WTC11 (cell line): ENCODE data around the gene DEPDC5. TPM values are rescaled to one million over a fixed set of nuclear protein-coding genes. Genes with fewer than 3 reads are reported as not detected.

Experiments
- ATAC-seq: fragments of 200-7000 bp; cut with Tn5 transposase; 2 replicates; pipeline ENCODE4 v1.10.0; 2021; ENCODE audit warnings: mild to moderate bottlenecking, moderate library complexity
- CTCF ChIA-PET: fragments of 300-600 bp; sonication (Branson Sonifier 250); formaldehyde crosslinking; loops from one replicate; lab custom pipeline; 2021; ENCODE audit warnings: antibody characterized with exemption; lab: Charles Lee
- POLR2A ChIA-PET: fragments of 350-600 bp; sonication (Branson Sonifier 250); formaldehyde crosslinking; loops from one replicate; lab custom pipeline; 2021; ENCODE audit warnings: antibody characterized with exemption; lab: Charles Lee
- DNase-seq: peaks from one replicate; pipeline ENCODE4 v3.0.0; 2021; ENCODE audit warnings: low spot score
- H3K27ac Mint-ChIP-seq: 2 replicates; pipeline ENCODE4 v1.8.0; 2021; ENCODE audit warnings: mixed read lengths
- H3K27me3 Mint-ChIP-seq: 2 replicates; pipeline ENCODE4 v1.8.0; 2021; ENCODE audit warnings: low read depth, mild to moderate bottlenecking, moderate library complexity, mixed read lengths
- H3K36me3 Mint-ChIP-seq: 2 replicates; pipeline ENCODE4 v1.8.0; 2021; ENCODE audit warnings: mixed read lengths
- H3K4me1 Mint-ChIP-seq: 2 replicates; pipeline ENCODE4 v1.8.0; 2022; ENCODE audit warnings: mixed read lengths
- H3K4me3 Mint-ChIP-seq: 2 replicates; pipeline ENCODE4 v1.8.0; 2021; ENCODE audit warnings: mild to moderate bottlenecking, moderate library complexity, mixed read lengths
- H3K9me3 Mint-ChIP-seq: 2 replicates; pipeline ENCODE4 v1.8.0; 2021; ENCODE audit warnings: mixed read lengths
- CDX4 ChIP-seq: fragments of 250-450 bp; sonication (Bioruptor Pico); IDR thresholded peaks from 2 replicates; pipeline ENCODE4 v1.9.0; 2021; ENCODE audit warnings: moderate library complexity, mild to moderate bottlenecking, inconsistent platforms, borderline replicate concordance
- CTCF ChIP-seq: fragments of 200-600 bp; IDR thresholded peaks from 2 replicates; pipeline ENCODE4 v1.8.0; 2022; ENCODE audit warnings: antibody characterized with exemption
- E2F1 ChIP-seq: sonication (generic); formaldehyde crosslinking; IDR thresholded peaks from 2 replicates; pipeline ENCODE4 v1.8.0; 2022; ENCODE audit warnings: mild to moderate bottlenecking, missing genetic modification reagents
- GRHL2 ChIP-seq: fragments of 250-450 bp; sonication (Bioruptor Pico); IDR thresholded peaks from 2 replicates; pipeline ENCODE4 v1.8.0; 2022; ENCODE audit warnings: mild to moderate bottlenecking, moderate library complexity; ENCODE audit not compliant: insufficient replicate concordance, severe bottlenecking
- HMGA2 ChIP-seq: fragments of 250-450 bp; sonication (Bioruptor Pico); IDR thresholded peaks from 2 replicates; pipeline ENCODE4 v1.4.0; 2021; ENCODE audit warnings: mild to moderate bottlenecking, moderate library complexity
- MYBL2 ChIP-seq: sonication (generic); formaldehyde crosslinking; IDR thresholded peaks from 2 replicates; pipeline ENCODE4 v1.8.1; 2023; ENCODE audit warnings: mild to moderate bottlenecking, moderate library complexity, missing genetic modification reagents
- NR1H2 ChIP-seq: sonication (generic); formaldehyde crosslinking; IDR thresholded peaks from 2 replicates; pipeline ENCODE4 v1.9.0; 2021; ENCODE audit warnings: mild to moderate bottlenecking, moderate library complexity, missing genetic modification reagents
- NR3C1 ChIP-seq: sonication (generic); formaldehyde crosslinking; conservative IDR thresholded peaks from 2 replicates; pipeline ENCODE4 v1.8.1; 2023; ENCODE audit warnings: low read depth, mild to moderate bottlenecking, missing genetic modification reagents
- PREB ChIP-seq: sonication (generic); formaldehyde crosslinking; IDR thresholded peaks from 2 replicates; pipeline ENCODE4 v1.8.1; 2022; ENCODE audit warnings: mild to moderate bottlenecking, missing genetic modification reagents, moderate library complexity, borderline replicate concordance
- SMAD4 ChIP-seq: sonication (generic); formaldehyde crosslinking; IDR thresholded peaks from 2 replicates; pipeline ENCODE4 v1.8.0; 2022; ENCODE audit warnings: mild to moderate bottlenecking, missing genetic modification reagents
- USF1 ChIP-seq: sonication (generic); formaldehyde crosslinking; IDR thresholded peaks from 2 replicates; pipeline ENCODE4 v1.8.0; 2022; ENCODE audit warnings: mild to moderate bottlenecking, missing genetic modification reagents
- USF2 ChIP-seq: sonication (generic); formaldehyde crosslinking; IDR thresholded peaks from 2 replicates; pipeline ENCODE4 v1.8.1; 2023; ENCODE audit warnings: mild to moderate bottlenecking, missing genetic modification reagents, moderate library complexity
- ZBTB21 ChIP-seq: sonication (generic); formaldehyde crosslinking; IDR thresholded peaks from 2 replicates; pipeline ENCODE4 v1.8.1; 2023; ENCODE audit warnings: mild to moderate bottlenecking, missing genetic modification reagents, borderline replicate concordance
- ZNF121 ChIP-seq: sonication (generic); formaldehyde crosslinking; IDR thresholded peaks from 2 replicates; pipeline ENCODE4 v1.8.0; 2023; ENCODE audit warnings: missing genetic modification reagents
- ZNF232 ChIP-seq: sonication (generic); formaldehyde crosslinking; IDR thresholded peaks from 2 replicates; pipeline ENCODE4 v1.8.0; 2022; ENCODE audit warnings: mild to moderate bottlenecking, missing genetic modification reagents
- ZNF671 ChIP-seq: fragments of 250-450 bp; sonication (Bioruptor Pico); IDR thresholded peaks from 2 replicates; pipeline ENCODE4 v1.8.0; 2021; ENCODE audit warnings: mild to moderate bottlenecking
- total RNA-seq: library from RNA; stranded (reverse); gene quantifications from 3 replicates; pipeline ENCODE4 v1.2.3, GENCODE V29; 2021
- TF ChIP-seq, protein P1 (sequence below): sonication (generic); formaldehyde crosslinking; IDR thresholded peaks from 2 replicates; pipeline ENCODE4 v1.8.0; 2022; ENCODE audit warnings: mild to moderate bottlenecking, missing genetic modification reagents
- TF ChIP-seq, protein P2 (sequence below): sonication (generic); formaldehyde crosslinking; IDR thresholded peaks from 2 replicates; pipeline ENCODE4 v1.8.1; 2022; ENCODE audit warnings: low read depth, mild to moderate bottlenecking, moderate library complexity, missing genetic modification reagents, borderline replicate concordance

DEPDC5 gene
- total RNA-seq, 1 experiment from 2014 or later = 40.5 TPM

GRCh38 chr22:31935961-31936635 lies 182.3 kb downstream of the DEPDC5 start:
- TF ChIP-seq GRHL2 (CRISPR knock-in tag) = no peak
- no peak for TF ChIP-seq E2F1
- no peak for TF ChIP-seq USF2
- no peak for TF ChIP-seq CTCF
- TF ChIP-seq CDX4 (CRISPR knock-in tag) = no peak
- TF ChIP-seq SMAD4 (CRISPR knock-in tag) = no peak
- TF ChIP-seq ZNF121 (CRISPR knock-in tag) = no peak
- no peak for TF ChIP-seq NR1H2 (CRISPR knock-in tag)
- no peak for TF ChIP-seq ZBTB21
- TF ChIP-seq, protein P1, sequence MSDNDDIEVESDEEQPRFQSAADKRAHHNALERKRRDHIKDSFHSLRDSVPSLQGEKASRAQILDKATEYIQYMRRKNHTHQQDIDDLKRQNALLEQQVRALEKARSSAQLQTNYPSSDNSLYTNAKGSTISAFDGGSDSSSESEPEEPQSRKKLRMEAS (CRISPR knock-in tag) = no peak
- TF ChIP-seq PREB (CRISPR knock-in tag) = no peak
- no peak for TF ChIP-seq USF1 (CRISPR knock-in tag)
- TF ChIP-seq ZNF671 (CRISPR knock-in tag) = no peak
- no peak for TF ChIP-seq ZNF232 (CRISPR knock-in tag)
- no peak for TF ChIP-seq NR3C1
- TF ChIP-seq, protein P2, sequence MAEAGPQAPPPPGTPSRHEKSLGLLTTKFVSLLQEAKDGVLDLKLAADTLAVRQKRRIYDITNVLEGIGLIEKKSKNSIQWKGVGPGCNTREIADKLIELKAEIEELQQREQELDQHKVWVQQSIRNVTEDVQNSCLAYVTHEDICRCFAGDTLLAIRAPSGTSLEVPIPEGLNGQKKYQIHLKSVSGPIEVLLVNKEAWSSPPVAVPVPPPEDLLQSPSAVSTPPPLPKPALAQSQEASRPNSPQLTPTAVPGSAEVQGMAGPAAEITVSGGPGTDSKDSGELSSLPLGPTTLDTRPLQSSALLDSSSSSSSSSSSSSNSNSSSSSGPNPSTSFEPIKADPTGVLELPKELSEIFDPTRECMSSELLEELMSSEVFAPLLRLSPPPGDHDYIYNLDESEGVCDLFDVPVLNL = no peak
- TF ChIP-seq MYBL2 (CRISPR knock-in tag) = no peak
- TF ChIP-seq HMGA2 (CRISPR knock-in tag) = no peak
- H3K36me3 Mint-ChIP-seq = no peaks in the 10 kb centered on the region
- no peak for ATAC-seq
- POLR2A ChIA-PET = interaction anchor here (0.7 kb wide), 1 partner anchor 14 kb away, joined by 3 read pairs; no protein-coding TSS in a partner anchor
- CTCF ChIA-PET = interaction anchor here (0.8 to 1.7 kb wide), 2 partner anchors 28 to 34 kb away, joined by 3 to 9 read pairs; no protein-coding TSS in a partner anchor
- H3K4me1 Mint-ChIP-seq = peaks cover 12% of the 10 kb centered on the region
- H3K4me3 Mint-ChIP-seq = no peak overlapping the region
- H3K9me3 Mint-ChIP-seq = no peaks in the 10 kb centered on the region
- no peak for DNase-seq
- H3K27me3 Mint-ChIP-seq = no peaks in the 10 kb centered on the region
- H3K27ac Mint-ChIP-seq = no peak overlapping the region
